GM18519 (cell line): Measurements from ENCODE around the gene ROPN1B.
"Not testable (repeated sequence)": the region's sequence is repeated elsewhere in the genome, so short reads cannot be mapped to it uniquely, and the experiment has no call there.

Experiments
- ATAC-seq: cut with Tn5 transposase; IDR thresholded peaks from one replicate; pipeline ENCODE4 v1.9.1; 2021; ENCODE audit warnings: mild to moderate bottlenecking, moderate library complexity; ENCODE audit not compliant: unreplicated experiment, low FRiP score

ROPN1B gene

GRCh38 chr3:125968701-125969592 lies at the start of gene ROPN1B:
Gene ROPN1B (plus strand): TSS chr3:125969178. CDS start chr3:125972055, 2,877 bp downstream.
- not testable (repeated sequence) for ATAC-seq

DNA sequence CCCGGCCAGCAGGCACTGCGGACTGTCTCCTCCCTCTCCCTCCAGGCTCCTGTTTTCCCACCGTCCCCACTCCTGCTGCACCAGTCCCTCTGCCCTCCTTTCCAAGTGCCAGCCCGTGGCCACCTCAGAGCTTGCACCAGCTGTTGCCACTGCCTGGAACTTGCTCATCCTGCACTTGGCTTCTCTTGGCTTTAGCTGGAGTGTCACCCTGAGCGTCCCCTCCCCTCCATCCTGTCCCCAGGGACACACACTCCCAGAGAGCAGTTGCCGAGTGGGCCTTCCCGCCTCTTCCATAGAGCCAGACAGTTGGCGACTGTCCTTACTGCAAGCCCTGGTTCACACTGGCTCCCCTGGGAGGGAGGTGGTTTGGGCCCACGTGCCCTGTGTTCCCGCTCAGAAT lies 48.8 kb upstream of the ROPN1B start:
- ATAC-seq, result not testable (repeated sequence)

- ATAC-seq, result not testable (repeated sequence)
Measured at GRCh38 chr3:125920751-125921279, 48.2 kb upstream of the ROPN1B start.

DNA sequence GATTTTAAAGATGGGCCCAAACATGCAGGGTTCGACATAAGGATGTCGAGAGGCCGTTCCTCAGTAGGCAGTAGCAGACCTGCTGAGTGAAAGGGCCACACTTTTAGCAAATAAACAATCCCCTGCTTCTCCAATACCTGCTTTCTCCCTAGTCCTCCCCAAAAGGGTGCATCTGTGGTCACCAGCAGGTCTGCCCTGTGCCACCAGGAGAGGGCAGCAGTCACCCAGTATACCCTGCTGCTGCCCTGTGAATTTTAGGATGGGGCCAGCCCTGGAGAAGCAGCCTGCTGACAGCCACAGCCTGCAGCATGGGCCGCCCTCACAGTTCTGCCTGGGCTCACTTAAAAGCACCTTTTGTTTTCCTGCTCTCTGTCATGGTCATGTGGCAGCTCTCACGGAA lies 47.3 kb upstream of the ROPN1B start:
- ATAC-seq, result not testable (repeated sequence)

GRCh38 chr3:125923324-125924115 lies 45.5 kb upstream of the ROPN1B start:
- not testable (repeated sequence) for ATAC-seq

DNA sequence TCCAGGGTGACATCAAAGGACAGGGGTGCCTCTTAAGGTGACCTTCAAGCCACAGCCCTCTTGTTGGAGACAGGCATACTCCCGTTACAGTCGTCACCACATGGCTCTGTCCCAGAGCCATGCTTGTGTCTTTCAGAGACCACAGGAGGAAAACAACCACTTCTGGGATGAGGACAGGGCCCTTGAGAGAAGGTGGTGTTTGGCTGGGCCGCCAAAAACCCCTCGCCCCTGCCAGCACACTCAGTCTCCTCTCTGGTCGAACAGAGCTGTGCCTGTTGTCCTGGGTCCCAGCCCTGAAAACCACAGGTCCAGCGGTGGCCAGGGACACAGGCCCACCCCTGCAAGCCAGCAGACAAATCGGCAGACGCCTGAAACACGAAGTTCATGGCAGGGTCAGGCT lies 44.7 kb upstream of the ROPN1B start:
- not testable (repeated sequence) for ATAC-seq

GRCh38 chr3:125925727-125926126 lies 43.3 kb upstream of the ROPN1B start:
- ATAC-seq, result not testable (repeated sequence)

DNA sequence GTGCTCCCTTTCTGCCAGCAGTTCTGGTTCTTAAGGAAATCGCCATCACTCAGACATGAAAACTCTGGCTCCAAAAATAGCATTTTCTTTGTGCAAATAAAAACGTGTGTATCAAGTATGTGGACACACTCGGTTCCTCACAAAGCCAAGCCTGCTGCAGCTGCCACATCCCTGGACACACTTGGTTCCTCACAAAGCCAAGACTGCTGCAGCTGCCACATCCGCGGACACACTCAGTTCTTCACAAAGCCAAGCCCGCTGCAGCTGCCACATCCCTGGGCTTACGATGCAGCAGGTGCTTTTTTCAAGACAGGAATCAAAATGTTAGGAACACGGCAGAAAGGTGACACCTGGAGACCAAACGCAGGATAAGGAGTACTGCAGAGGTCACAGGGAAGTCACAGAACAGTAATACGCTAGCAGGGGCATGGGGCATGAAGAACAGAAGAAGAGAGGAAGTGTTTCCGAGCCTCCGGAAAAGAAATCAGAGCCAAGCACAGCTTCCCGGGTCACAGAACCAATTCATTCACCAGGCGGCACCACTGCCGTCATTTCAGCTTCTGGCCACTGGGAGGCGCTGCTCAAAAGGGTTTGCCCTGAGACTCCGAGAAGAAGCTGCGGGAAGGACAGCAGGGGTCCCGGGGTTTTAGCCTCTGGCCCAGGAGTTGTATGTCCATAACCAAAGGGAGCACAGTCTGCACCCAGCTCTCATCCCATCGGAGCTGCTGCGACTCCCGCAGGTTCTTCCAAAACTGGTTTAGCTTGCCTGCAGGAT lies 40.0 kb upstream of the ROPN1B start:
- not testable (repeated sequence) for ATAC-seq

- ATAC-seq, result not testable (repeated sequence)
Measured at GRCh38 chr3:125929765-125930164, 39.2 kb upstream of the ROPN1B start.

- ATAC-seq, result not testable (repeated sequence)
Measured at GRCh38 chr3:125931355-125931880, 37.6 kb upstream of the ROPN1B start.

GRCh38 chr3:125933397-125934173 lies 35.4 kb upstream of the ROPN1B start:
- ATAC-seq, result not testable (repeated sequence)

GRCh38 chr3:125935252-125935874 lies 33.6 kb upstream of the ROPN1B start:
- not testable (repeated sequence) for ATAC-seq

- not testable (repeated sequence) for ATAC-seq
Measured at GRCh38 chr3:125936210-125936815, 32.7 kb upstream of the ROPN1B start.

- ATAC-seq, result not testable (repeated sequence)
Measured at GRCh38 chr3:125936891-125937290, 32.1 kb upstream of the ROPN1B start.

- ATAC-seq, result not testable (repeated sequence)
Measured at GRCh38 chr3:125947806-125948205, 21.2 kb upstream of the ROPN1B start.

DNA sequence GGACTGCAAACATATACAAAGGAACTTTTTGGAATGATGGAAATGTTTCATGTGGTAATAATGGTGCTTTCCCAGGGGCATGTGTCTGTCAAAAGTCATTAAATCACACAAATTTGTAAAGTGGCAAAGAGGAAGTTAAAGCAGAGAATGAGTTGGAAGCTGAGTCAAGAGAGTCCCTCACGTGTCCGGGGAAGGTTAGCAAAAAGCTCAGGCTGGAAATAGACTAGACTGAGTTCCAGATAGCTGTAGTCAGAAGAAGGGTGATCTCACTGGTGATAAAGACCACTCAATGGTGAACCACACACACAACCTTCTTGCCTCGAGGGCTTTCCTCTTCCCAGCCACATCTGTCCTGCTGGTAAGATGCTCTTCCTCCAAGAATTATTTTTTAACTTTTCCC lies 20.1 kb upstream of the ROPN1B start:
- not testable (repeated sequence) for ATAC-seq

DNA sequence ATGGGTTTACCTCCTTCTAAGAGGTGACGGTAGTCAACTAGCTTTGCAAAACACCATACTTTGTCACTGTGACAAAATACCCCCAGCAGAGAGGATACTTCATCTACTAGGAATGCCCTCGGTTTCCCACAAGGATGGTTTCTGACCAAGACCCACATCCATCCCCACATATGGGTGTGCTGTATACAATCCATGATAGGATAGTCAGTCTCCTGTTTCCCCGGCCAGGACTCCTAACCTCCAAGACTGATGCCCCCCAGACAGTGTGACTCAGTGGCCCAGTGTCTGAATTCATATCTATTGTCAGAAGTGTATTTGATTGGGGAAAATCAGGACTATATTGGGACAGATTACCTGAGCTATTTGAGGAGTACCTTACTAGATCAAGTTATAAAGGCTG lies 17.8 kb upstream of the ROPN1B start:
- not testable (repeated sequence) for ATAC-seq

DNA sequence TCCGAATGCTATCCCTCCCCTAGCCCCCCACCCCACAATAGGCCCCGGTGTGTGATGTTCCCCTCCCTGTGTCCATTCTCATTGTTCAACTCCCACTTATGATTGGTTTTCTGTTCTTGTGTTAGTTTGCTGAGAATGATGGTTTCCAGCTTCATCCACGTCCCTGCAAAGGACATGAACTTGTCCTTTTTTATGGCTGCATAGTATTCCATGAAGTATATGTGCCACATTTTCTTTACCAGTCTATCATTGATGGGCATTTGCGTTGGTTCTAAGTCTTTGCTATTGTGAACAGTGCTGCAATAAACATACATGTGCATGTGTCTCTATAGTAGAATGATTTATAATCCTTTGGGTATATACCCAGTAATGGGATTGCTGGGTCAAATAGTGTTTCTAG lies 12.0 kb upstream of the ROPN1B start:
- not testable (repeated sequence) for ATAC-seq
